Fibroblast of pulmonary artery (primary cell): ENCODE data around the gene LGR4.

Experiments
- DNase-seq: peaks from one replicate; pipeline ENCODE4 v3.0.0-alpha.2; 2010; ENCODE audit warnings: low read depth
- H3K4me3 ChIP-seq: replicated peaks from 2 replicates; pipeline ENCODE4 v1.5.1; 2011; ENCODE audit warnings: low read depth, mild to moderate bottlenecking, control low read depth, low read length, moderate library complexity
- TF ChIP-seq, protein P1 (sequence below): IDR thresholded peaks from 2 replicates; pipeline ENCODE4 v1.5.1; 2011; ENCODE audit warnings: mild to moderate bottlenecking, control low read depth, low read length, inconsistent platforms; ENCODE audit errors: missing control alignments

The LGR4 gene

DNA sequence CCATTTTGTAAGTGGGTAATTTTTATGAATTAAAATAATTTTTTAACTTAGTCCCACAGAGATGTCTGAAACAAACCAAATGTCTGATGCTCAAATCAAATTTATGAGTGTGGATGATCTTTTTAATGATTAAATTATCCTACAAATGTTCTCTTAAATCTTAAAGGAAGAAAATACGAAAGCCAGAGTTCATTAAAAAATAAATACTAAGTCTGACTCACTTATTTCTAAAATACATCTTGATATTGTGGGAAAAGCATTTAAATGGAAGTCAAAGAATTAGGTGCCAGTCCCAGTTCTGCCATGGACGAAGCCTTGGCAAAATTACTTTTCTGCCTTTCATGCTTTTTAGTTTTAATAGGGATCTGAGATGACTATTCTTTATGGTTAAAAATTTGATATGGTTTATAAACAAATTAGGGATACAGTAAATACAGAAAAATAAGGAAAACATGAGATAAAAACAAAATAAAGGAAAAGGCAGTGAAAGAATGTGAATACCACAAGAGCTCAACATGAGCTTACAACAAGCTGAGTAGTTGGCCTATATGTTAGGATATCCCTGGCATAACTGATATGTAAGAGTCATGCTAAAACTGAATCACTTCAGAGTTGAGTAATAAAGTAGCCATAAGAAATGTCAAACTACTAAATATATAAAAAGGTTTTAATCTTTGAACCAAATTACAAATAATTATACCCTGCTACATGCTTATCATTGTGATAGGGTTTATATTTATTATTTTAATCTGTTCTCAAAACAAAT lies 118.8 kb downstream of the LGR4 start:
- peak; percentile 56 for DNase-seq
- no peak overlapping the region for H3K4me3 ChIP-seq
- TF ChIP-seq, protein P1, sequence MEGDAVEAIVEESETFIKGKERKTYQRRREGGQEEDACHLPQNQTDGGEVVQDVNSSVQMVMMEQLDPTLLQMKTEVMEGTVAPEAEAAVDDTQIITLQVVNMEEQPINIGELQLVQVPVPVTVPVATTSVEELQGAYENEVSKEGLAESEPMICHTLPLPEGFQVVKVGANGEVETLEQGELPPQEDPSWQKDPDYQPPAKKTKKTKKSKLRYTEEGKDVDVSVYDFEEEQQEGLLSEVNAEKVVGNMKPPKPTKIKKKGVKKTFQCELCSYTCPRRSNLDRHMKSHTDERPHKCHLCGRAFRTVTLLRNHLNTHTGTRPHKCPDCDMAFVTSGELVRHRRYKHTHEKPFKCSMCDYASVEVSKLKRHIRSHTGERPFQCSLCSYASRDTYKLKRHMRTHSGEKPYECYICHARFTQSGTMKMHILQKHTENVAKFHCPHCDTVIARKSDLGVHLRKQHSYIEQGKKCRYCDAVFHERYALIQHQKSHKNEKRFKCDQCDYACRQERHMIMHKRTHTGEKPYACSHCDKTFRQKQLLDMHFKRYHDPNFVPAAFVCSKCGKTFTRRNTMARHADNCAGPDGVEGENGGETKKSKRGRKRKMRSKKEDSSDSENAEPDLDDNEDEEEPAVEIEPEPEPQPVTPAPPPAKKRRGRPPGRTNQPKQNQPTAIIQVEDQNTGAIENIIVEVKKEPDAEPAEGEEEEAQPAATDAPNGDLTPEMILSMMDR = no peak

DNA sequence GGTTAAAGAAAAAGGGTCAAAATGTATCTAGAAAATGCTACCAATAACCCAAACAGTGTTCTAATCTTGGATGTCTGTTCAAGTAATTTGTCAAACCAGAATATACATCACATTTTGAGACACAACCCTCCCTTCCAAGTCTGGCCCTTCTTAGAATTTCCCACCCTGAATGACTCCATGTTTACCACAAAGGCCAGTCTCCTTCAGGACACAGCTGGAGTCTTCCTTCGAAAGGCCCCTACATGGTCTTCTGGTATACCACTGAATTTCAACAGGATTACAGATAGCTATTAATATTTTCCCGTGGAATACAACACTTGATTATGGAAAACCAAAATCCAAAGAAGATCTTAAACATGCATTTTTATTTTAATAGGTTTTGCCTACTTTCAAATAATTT lies 119.8 kb downstream of the LGR4 start:
- no peak for DNase-seq
- no peak overlapping the region for H3K4me3 ChIP-seq
- TF ChIP-seq, protein P1 = no peak

DNA sequence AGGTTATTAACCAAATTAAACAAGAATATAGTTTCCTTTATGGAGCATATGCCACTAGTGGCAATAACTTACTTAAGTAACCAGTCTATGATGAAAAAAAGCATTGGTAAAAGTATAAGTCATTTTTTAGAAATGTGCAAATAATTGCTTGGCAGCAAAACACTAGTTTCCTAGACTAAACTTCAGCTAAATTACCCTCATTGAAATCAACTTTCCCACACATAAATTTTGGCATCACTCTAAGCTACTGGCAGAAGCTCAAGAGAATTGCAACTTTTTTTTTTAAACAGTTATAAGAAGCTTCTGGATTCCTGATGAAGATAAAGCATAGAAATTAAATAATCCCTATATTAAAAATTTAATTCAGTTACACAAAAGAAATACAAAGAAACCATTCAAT lies 122.1 kb downstream of the LGR4 start:
- TF ChIP-seq, protein P1 = no peak
- DNase-seq = peak; percentile 50
- H3K4me3 ChIP-seq = no peak overlapping the region

DNA sequence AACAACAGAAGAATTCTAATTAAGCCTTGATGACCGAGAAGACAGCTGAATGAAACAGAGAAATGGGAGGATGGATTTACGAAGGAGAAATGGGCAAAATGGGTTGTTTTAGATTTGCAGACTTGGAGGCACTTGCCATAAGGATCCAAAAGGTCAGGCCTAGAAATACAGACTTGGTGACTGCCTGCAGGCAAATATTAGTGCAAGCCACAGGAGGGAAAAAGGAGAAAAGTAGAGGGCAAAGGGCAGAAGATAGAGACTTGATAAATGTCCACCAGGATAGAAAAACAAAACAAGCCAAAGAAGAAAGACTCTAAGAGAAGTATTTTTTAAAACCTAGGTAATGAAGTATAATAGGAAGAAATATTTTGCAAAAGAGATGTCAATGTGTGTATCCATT lies 122.7 kb downstream of the LGR4 start:
- DNase-seq = no peak
- no peak overlapping the region for H3K4me3 ChIP-seq
- TF ChIP-seq, protein P1 = no peak

DNA sequence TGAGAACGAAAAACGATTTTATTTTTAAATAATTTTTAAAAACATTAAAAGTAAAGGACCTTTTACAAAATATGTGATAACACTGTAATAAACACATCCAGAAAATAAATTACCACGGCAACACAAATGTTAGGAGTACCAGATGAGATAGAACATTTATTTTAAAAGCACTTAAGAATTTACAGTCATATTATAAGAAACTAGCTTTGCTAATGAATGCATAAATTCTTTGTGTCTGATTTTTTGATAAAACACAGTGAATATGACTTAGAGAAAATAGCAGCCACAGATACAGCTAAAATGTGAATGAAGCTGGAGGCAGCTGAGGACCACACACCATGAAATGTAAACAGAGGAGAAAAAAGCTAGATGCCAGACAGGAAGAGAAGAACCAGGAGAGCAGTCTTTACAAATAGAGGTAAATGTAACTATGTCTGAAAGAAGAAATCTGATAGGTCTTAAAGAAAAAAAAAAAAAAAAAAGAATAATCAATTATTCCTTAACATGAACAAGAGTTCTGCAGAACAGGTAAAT lies 124.2 kb downstream of the LGR4 start:
- no peak overlapping the region for H3K4me3 ChIP-seq
- DNase-seq = no peak
- TF ChIP-seq, protein P1 = no peak

DNA sequence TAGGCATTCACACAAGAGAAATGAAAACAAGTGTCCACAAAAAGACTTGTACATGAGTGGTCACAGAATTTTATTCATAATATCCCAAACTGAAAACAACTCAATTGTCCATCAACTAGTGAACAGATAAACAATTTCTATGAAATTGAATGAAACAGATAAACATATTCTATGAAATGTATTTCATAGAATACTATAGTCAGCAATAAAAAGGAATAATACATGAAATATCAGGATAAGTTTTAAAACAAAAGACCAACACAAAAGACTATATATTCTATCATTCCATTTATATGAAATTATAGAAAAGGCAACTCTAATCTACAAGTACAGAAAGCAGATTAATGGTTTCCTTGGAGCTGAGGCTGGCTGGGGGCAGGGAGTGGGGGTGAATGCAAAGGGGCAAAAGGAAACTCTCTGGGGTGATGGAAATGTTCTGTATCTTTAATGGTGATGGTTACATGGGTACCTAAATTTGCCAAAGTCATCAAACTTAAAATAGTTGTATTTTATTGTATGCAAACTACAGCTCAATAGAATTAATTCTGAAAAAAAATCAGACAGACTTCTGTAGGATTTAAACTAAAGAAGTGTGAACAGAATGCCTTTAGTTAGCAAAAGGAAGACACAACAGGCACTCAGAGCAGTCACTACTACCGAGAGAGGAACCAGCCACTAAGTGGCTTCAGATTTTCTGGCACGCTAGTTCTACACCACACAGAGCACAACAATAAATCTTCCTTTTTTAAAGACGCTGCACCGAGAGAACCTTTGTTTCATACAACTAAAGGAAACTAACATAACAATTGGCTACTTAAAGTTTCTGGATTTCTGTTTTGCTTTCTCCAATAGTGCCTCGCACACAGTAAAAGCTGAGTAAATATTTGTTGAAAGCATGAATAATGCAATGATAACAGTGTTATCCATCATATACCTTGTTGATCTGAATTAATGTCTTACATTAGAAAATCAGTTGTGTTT lies 124.9 kb downstream of the LGR4 start:
- TF ChIP-seq, protein P1 = no peak
- DNase-seq = no peak
- no peak overlapping the region for H3K4me3 ChIP-seq
